ENCODE measurements around the gene GINS2. TPM values are rescaled to one million over a fixed set of nuclear protein-coding genes. Genes with fewer than 3 reads are reported as not detected.

Gene GINS2
- total RNA-seq, 2 donors from 2014 or later: 0.86 to 1.5 TPM

- Mint-ChIP-seq H3K4me3 (no peak overlapping the region), H3K27ac (no peak overlapping the region), H3K27me3 (peaks cover 19% of the 10 kb centered on the region), H3K36me3 (ENCODE audit: low read depth) (no peaks in the 10 kb centered on the region), H3K4me1 (no peaks in the 10 kb centered on the region)
- no peaks in the 10 kb centered on the region for H3K9me3 ChIP-seq (ENCODE audit: control insufficient read depth, low read length, poor library complexity, severe bottlenecking)
- ATAC-seq (no peak), DNase-seq (no peak)
Observed at GRCh38 chr16:85695196-85696128, 6.7 kb upstream of the GINS2 start.

DNA sequence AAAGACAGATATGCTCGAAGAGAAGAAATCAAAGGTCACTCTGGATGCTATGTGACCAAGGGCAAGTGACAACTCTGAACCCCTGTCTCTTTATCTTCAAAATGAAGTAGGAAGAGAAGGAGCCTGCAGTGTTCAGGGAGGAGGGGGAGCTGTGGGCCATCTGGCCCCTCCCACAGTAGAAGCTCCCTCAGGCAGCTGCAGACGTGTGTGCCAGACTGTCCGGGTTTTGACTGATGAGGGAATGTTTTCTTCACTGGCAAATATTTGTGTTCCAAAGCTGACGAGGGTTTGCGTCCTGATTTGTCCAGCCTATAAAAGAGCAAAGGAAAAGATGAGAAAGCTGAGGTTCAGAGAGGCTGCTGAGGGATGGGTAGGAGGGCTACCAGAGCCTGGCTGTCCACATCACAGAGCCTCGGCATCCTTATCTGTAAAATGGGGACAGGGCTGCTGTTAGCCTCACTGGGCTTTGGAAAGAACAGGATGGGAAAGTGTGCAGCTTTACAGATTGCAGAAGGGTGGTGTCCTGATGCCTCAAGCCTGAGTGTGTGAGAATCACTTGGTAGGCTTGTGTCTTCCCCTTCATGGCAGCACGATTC, 1.8 kb upstream of the GINS2 start:
- ATAC-seq (no peak), DNase-seq (no peak)
- Mint-ChIP-seq H3K4me3 (no peak overlapping the region), H3K27ac (peak overlapping the region; percentile 16), H3K4me1 (peaks cover 4% of the 10 kb centered on the region), H3K36me3 (ENCODE audit: low read depth) (no peaks in the 10 kb centered on the region), H3K27me3 (no peaks in the 10 kb centered on the region)
- H3K9me3 ChIP-seq (ENCODE audit: control insufficient read depth, low read length, poor library complexity, severe bottlenecking): no peaks in the 10 kb centered on the region

- no peak for ATAC-seq
- Mint-ChIP-seq H3K27ac (peak overlapping the region; percentile 16), H3K4me1 (peaks cover 4% of the 10 kb centered on the region), H3K4me3 (no peak overlapping the region), H3K27me3 (no peaks in the 10 kb centered on the region), H3K36me3 (ENCODE audit: low read depth) (no peaks in the 10 kb centered on the region)
- no peaks in the 10 kb centered on the region for H3K9me3 ChIP-seq (ENCODE audit: control insufficient read depth, low read length, poor library complexity, severe bottlenecking)
- DNase-seq: no peak
Observed at GRCh38 chr16:85689950-85690320, 1.2 kb upstream of the GINS2 start.

- no peak for DNase-seq
- no peaks in the 10 kb centered on the region for H3K27me3 Mint-ChIP-seq
- no peak for ATAC-seq
- H3K4me1 Mint-ChIP-seq: peaks cover 4% of the 10 kb centered on the region
- no peaks in the 10 kb centered on the region for H3K9me3 ChIP-seq (ENCODE audit: control insufficient read depth, low read length, poor library complexity, severe bottlenecking)
- H3K27ac Mint-ChIP-seq: no peak overlapping the region
- H3K36me3 Mint-ChIP-seq (ENCODE audit: low read depth): no peaks in the 10 kb centered on the region
- H3K4me3 Mint-ChIP-seq: peak overlapping the region; percentile 80
Observed at GRCh38 chr16:85689285-85689949, 663 bp upstream of the GINS2 start.

GRCh38 chr16:85687651-85688471, 893 bp downstream of the GINS2 start:
- peaks cover 10% of the 10 kb centered on the region for H3K4me1 Mint-ChIP-seq
- H3K27ac Mint-ChIP-seq: no peak overlapping the region
- peaks cover 7% of the 10 kb centered on the region for H3K36me3 Mint-ChIP-seq (ENCODE audit: low read depth)
- ATAC-seq (no peak), DNase-seq (no peak)
- H3K9me3 ChIP-seq (ENCODE audit: control insufficient read depth, low read length, poor library complexity, severe bottlenecking): no peaks in the 10 kb centered on the region
- H3K27me3 Mint-ChIP-seq: no peaks in the 10 kb centered on the region
- H3K4me3 Mint-ChIP-seq: peak overlapping the region; percentile 82

DNA sequence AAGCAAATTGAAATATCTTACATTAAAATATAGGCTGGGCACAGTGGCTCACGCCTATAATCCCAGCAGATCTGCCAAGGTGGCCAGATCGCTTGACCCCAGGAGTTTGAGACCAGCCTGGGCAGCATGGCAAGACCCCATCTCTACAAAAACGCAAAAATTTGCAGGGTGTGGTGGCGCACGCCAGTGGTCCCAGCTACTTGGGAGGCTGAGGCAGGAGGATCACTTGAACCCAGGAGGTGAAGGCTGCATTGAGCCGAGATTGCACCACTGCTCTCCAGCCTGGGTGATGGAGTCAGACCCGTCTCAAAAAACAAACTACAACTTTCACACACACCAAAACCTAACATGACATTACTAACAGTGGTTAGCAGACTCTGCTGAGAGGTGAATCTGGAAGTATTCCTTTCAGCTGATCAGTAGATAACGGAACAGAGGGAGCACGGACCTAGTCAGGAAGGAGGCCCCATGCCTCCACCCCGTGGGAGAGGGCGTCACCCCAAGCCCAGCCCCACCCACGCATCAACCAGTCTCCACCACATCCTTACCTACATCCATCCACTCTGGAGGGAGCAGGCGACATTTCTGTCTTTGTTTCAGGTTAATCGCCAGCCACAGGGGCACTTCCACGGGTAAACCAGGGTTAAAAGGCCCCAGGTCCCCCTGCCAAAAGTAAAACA, 1.7 kb downstream of the GINS2 start:
- Mint-ChIP-seq H3K4me1 (peaks cover 10% of the 10 kb centered on the region), H3K4me3 (peak overlapping the region; percentile 31), H3K27me3 (no peaks in the 10 kb centered on the region), H3K27ac (no peak overlapping the region), H3K36me3 (ENCODE audit: low read depth) (peaks cover 7% of the 10 kb centered on the region)
- peak in 1 of 3 donors; percentile 25 for DNase-seq
- ATAC-seq: no peak
- no peaks in the 10 kb centered on the region for H3K9me3 ChIP-seq (ENCODE audit: control insufficient read depth, low read length, poor library complexity, severe bottlenecking)

- Mint-ChIP-seq H3K27me3 (no peaks in the 10 kb centered on the region), H3K4me1 (peaks cover 17% of the 10 kb centered on the region), H3K27ac (no peak overlapping the region), H3K36me3 (ENCODE audit: low read depth) (peaks cover 12% of the 10 kb centered on the region), H3K4me3 (no peak overlapping the region)
- DNase-seq: no peak
- H3K9me3 ChIP-seq (ENCODE audit: control insufficient read depth, low read length, poor library complexity, severe bottlenecking): no peaks in the 10 kb centered on the region
- no peak for ATAC-seq
Observed at GRCh38 chr16:85685251-85685650, 3.5 kb downstream of the GINS2 start.

- Mint-ChIP-seq H3K36me3 (ENCODE audit: low read depth) (peaks cover 12% of the 10 kb centered on the region), H3K4me1 (peaks cover 22% of the 10 kb centered on the region), H3K27ac (no peak overlapping the region), H3K4me3 (no peak overlapping the region), H3K27me3 (no peaks in the 10 kb centered on the region)
- DNase-seq (no peak), ATAC-seq (no peak)
- H3K9me3 ChIP-seq (ENCODE audit: control insufficient read depth, low read length, poor library complexity, severe bottlenecking): no peaks in the 10 kb centered on the region
Observed at GRCh38 chr16:85683363-85683762, 5.4 kb downstream of the GINS2 start.

DNA sequence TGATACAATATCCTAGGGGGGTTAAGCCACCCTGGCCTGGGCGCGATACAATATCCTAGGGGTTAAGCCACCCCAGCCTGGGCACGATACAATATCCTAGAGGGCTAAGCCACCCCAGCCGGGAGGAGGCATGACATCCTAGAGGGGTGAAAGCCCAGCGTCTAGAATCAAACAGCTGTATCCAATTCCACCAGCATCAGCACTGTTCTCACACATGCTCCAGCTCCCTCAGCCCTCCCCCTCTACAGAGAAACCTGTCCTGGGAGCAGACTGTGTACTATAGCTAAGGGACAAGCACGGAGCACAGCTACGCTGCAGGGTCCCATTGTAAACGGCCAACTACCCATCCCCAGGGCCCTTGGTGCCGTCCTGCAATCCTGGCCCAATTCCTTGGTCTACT, 6.2 kb downstream of the GINS2 start:
- no peak for ATAC-seq
- H3K9me3 ChIP-seq (ENCODE audit: control insufficient read depth, low read length, poor library complexity, severe bottlenecking): no peaks in the 10 kb centered on the region
- no peak overlapping the region for H3K4me3 Mint-ChIP-seq
- H3K36me3 Mint-ChIP-seq (ENCODE audit: low read depth): peaks cover 12% of the 10 kb centered on the region
- no peaks in the 10 kb centered on the region for H3K27me3 Mint-ChIP-seq
- H3K27ac Mint-ChIP-seq: no peak overlapping the region
- H3K4me1 Mint-ChIP-seq: peaks cover 22% of the 10 kb centered on the region
- no peak for DNase-seq

DNA sequence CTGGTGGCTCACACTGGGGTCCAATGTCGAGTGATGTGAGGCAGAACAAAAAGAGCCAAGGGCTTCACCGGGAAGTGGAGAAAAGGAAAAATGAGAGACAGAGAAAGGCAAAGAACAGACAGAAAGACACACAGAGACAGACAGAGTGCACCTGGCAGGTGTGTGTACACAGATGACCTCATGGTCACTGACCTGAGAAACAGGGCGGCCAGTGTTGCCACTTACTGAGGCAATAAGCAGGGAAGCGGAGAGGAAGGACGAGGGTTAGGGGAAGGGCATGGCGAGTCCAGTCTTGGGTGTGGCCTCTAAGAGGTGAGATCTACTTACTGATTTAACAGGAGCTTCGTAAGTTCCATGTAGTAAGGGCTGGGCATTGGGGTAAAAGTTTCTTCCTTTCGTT, 7.5 kb downstream of the GINS2 start:
- no peak overlapping the region for H3K27ac Mint-ChIP-seq
- no peaks in the 10 kb centered on the region for H3K27me3 Mint-ChIP-seq
- H3K36me3 Mint-ChIP-seq (ENCODE audit: low read depth): peaks cover 12% of the 10 kb centered on the region
- ATAC-seq (no peak), DNase-seq (no peak)
- H3K4me3 Mint-ChIP-seq: no peak overlapping the region
- no peaks in the 10 kb centered on the region for H3K9me3 ChIP-seq (ENCODE audit: control insufficient read depth, low read length, poor library complexity, severe bottlenecking)
- peaks cover 18% of the 10 kb centered on the region for H3K4me1 Mint-ChIP-seq

DNA sequence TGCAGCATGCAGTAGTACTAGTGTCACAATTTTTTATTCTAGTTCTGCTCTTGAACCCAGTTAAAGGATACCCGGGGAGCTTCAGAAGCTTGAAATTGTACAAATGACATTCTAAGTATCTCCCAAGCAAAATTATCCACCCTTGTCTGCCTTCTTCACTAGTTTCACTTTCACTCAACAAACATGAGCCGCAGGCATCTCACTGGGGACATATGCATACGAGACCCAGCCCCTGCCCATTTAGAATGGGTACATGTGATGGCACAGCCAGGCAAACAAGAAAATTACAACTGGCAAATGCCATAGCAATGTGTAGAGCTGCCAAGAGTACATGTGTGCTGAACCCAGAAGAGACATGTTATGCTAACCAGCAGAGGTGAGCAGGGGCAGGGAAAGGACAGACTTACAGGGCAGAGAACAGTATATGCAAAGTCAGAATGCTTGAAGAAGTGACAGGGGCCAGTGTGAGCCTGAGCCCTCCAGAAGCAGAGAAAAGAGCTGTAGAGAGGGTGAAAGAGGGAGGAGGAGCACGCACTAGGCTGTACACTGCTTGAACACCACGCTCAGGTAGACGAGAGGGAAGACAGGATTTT, 8.3 kb downstream of the GINS2 start:
- Mint-ChIP-seq H3K36me3 (ENCODE audit: low read depth) (peaks cover 12% of the 10 kb centered on the region), H3K4me3 (peak overlapping the region; percentile 73), H3K27me3 (no peaks in the 10 kb centered on the region), H3K27ac (peak overlapping the region; percentile 93), H3K4me1 (peaks cover 18% of the 10 kb centered on the region)
- ATAC-seq: peak; percentile 37
- no peaks in the 10 kb centered on the region for H3K9me3 ChIP-seq (ENCODE audit: control insufficient read depth, low read length, poor library complexity, severe bottlenecking)
- no peak for DNase-seq

- no peaks in the 10 kb centered on the region for H3K27me3 Mint-ChIP-seq
- H3K36me3 Mint-ChIP-seq (ENCODE audit: low read depth): peaks cover 12% of the 10 kb centered on the region
- H3K4me1 Mint-ChIP-seq: peaks cover 21% of the 10 kb centered on the region
- no peaks in the 10 kb centered on the region for H3K9me3 ChIP-seq (ENCODE audit: control insufficient read depth, low read length, poor library complexity, severe bottlenecking)
- DNase-seq: no peak
- H3K27ac Mint-ChIP-seq: peak overlapping the region; percentile 93
- H3K4me3 Mint-ChIP-seq: peak overlapping the region; percentile 73
- ATAC-seq: no peak
Observed at GRCh38 chr16:85679870-85680269, 8.9 kb downstream of the GINS2 start.

All from T-helper 17 cell (primary cell).